ENCODE measurements around the gene GPANK1. TPM values are rescaled to one million over a fixed set of nuclear protein-coding genes. Genes with fewer than 3 reads are reported as not detected.

GPANK1 gene
- total and polyA plus RNA-seq, 4 donors = 12.7 to 16.6 (median 14.5) TPM

GRCh38 chr6:31677955-31678354 is 13.2 kb upstream of the GPANK1 start:
- H3K4me1 ChIP-seq (ENCODE audit: control insufficient read depth in 5 of 5, insufficient read depth in 5 of 5, low read length in 5 of 5) = peaks cover 0 to 15% (median 4%) of the 10 kb centered on the region in 5 donors
- no peak for ATAC-seq (ENCODE audit: insufficient read depth, low FRiP score)
- no peaks in the 10 kb centered on the region for H3K9me3 ChIP-seq (ENCODE audit: control insufficient read depth in 4 of 4, insufficient read depth in 3 of 4, low read length in 3 of 4)
- no peaks in the 10 kb centered on the region for H3K27me3 ChIP-seq (ENCODE audit: control insufficient read depth in 3 of 3, insufficient read depth in 3 of 3, low read length in 2 of 3)
- no peak overlapping the region for H3K4me3 ChIP-seq
- WGBS, 2 donors = 74% methylated on average over 8 of the region's 8 CpGs
- no peak overlapping the region for H3K27ac ChIP-seq (ENCODE audit: low read depth in 1 of 2, low read length in 1 of 2)
- H3K9ac ChIP-seq (ENCODE audit: insufficient read depth in 1 of 2, low read length in 2 of 2) = no peak overlapping the region
- peaks cover 0 to 7% (median 0%) of the 10 kb centered on the region in 4 donors for H3K36me3 ChIP-seq (ENCODE audit: control insufficient read depth in 4 of 4, insufficient read depth in 4 of 4, low read length in 4 of 4)
- TF ChIP-seq, protein P1, sequence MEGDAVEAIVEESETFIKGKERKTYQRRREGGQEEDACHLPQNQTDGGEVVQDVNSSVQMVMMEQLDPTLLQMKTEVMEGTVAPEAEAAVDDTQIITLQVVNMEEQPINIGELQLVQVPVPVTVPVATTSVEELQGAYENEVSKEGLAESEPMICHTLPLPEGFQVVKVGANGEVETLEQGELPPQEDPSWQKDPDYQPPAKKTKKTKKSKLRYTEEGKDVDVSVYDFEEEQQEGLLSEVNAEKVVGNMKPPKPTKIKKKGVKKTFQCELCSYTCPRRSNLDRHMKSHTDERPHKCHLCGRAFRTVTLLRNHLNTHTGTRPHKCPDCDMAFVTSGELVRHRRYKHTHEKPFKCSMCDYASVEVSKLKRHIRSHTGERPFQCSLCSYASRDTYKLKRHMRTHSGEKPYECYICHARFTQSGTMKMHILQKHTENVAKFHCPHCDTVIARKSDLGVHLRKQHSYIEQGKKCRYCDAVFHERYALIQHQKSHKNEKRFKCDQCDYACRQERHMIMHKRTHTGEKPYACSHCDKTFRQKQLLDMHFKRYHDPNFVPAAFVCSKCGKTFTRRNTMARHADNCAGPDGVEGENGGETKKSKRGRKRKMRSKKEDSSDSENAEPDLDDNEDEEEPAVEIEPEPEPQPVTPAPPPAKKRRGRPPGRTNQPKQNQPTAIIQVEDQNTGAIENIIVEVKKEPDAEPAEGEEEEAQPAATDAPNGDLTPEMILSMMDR (IDR thresholded peaks at IDR 0.05; ENCODE audit: control extremely low read depth, extremely low read depth) = no peak
- DNase-seq = no peak

DNA sequence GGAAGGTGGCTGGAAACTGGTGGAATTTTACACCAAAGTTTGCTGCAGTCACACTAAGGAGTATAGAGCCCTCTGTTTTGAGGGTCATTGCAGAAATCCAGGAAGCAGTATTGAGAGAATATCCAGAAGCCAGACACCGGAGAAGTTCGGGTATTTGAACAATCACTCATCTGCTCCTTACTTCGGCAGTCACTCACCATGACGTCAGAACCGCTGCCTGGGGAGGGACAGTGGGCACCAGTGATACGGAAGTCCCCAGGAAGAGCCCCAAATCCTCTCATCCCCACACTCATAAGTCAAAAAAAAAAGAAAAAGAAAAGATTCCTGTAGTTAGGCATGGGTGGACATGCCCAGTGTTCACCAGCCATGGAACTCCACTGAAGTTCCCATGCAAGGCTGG is 12.1 kb upstream of the GPANK1 start:
- H3K4me1 ChIP-seq (ENCODE audit: control insufficient read depth in 5 of 5, insufficient read depth in 5 of 5, low read length in 5 of 5) = peaks cover 0 to 15% (median 4%) of the 10 kb centered on the region in 5 donors
- WGBS, 2 donors = 83 to 84% methylated on average over 6 of the region's 6 CpGs
- H3K4me3 ChIP-seq = no peak overlapping the region
- H3K27ac ChIP-seq (ENCODE audit: low read depth in 1 of 2, low read length in 1 of 2) = no peak overlapping the region
- TF ChIP-seq, protein P1 (IDR thresholded peaks at IDR 0.05; ENCODE audit: control extremely low read depth, extremely low read depth) = no peak
- no peak for ATAC-seq (ENCODE audit: insufficient read depth, low FRiP score)
- no peaks in the 10 kb centered on the region for H3K27me3 ChIP-seq (ENCODE audit: control insufficient read depth in 3 of 3, insufficient read depth in 3 of 3, low read length in 2 of 3)
- H3K9me3 ChIP-seq (ENCODE audit: control insufficient read depth in 4 of 4, insufficient read depth in 3 of 4, low read length in 3 of 4) = no peaks in the 10 kb centered on the region
- H3K9ac ChIP-seq (ENCODE audit: insufficient read depth in 1 of 2, low read length in 2 of 2) = no peak overlapping the region
- H3K36me3 ChIP-seq (ENCODE audit: control insufficient read depth in 4 of 4, insufficient read depth in 4 of 4, low read length in 4 of 4) = peaks cover 2 to 14% (median 3%) of the 10 kb centered on the region in 4 donors
- DNase-seq = no peak

- H3K9ac ChIP-seq (ENCODE audit: insufficient read depth in 1 of 2, low read length in 2 of 2) = no peak overlapping the region
- H3K4me1 ChIP-seq (ENCODE audit: control insufficient read depth in 5 of 5, insufficient read depth in 5 of 5, low read length in 5 of 5) = peaks cover 0 to 12% (median 4%) of the 10 kb centered on the region in 5 donors
- 84% methylated on average over 4 of the region's 4 CpGs for WGBS, 2 donors
- ATAC-seq (ENCODE audit: insufficient read depth, low FRiP score) = no peak
- H3K27ac ChIP-seq (ENCODE audit: low read depth in 1 of 2, low read length in 1 of 2) = no peak overlapping the region
- H3K4me3 ChIP-seq = no peak overlapping the region
- TF ChIP-seq, protein P1 (IDR thresholded peaks at IDR 0.05; ENCODE audit: control extremely low read depth, extremely low read depth) = no peak
- H3K9me3 ChIP-seq (ENCODE audit: control insufficient read depth in 4 of 4, insufficient read depth in 3 of 4, low read length in 3 of 4) = no peaks in the 10 kb centered on the region
- DNase-seq = no peak
- no peaks in the 10 kb centered on the region for H3K27me3 ChIP-seq (ENCODE audit: control insufficient read depth in 3 of 3, insufficient read depth in 3 of 3, low read length in 2 of 3)
- H3K36me3 ChIP-seq (ENCODE audit: control insufficient read depth in 4 of 4, insufficient read depth in 4 of 4, low read length in 4 of 4) = peaks cover 2 to 19% (median 6%) of the 10 kb centered on the region in 4 donors
Measured at GRCh38 chr6:31676322-31676903, 11.6 kb upstream of the GPANK1 start.

DNA sequence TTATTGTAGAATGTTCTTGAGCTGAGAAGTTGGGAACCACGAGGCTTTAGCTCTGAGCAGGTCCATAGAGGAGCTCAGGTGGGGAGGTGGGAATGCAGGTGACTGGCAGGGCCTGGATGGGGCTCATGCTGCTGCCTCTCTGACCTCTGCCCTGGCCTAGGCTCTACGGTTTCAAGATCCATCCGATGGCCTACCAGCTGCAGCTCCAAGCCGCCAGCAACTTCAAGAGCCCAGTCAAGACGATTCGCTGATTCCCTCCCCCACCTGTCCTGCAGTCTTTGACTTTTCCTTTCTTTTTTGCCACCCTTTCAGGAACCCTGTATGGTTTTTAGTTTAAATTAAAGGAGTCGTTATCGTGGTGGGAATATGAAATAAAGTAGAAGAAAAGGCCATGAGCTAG is 4.9 kb upstream of the GPANK1 start, which contains the start of gene LY6G5B:
Gene LY6G5B (plus strand): TSS at position 301 of the 400 bp plus-strand sequence. CDS start 975 bp downstream, outside the sequence.
- 82 to 92% methylated on average over 8 of the region's 8 CpGs for WGBS, 2 donors
- ATAC-seq (ENCODE audit: insufficient read depth, low FRiP score) = no peak
- peaks cover 19 to 49% (median 40%) of the 10 kb centered on the region in 4 donors for H3K36me3 ChIP-seq (ENCODE audit: control insufficient read depth in 4 of 4, insufficient read depth in 4 of 4, low read length in 4 of 4)

More for the DNA sequence above, 4.9 kb upstream of the GPANK1 start, which contains the start of gene LY6G5B:
- TF ChIP-seq, protein P1 (IDR thresholded peaks at IDR 0.05; ENCODE audit: control extremely low read depth, extremely low read depth) = no peak
- H3K9me3 ChIP-seq (ENCODE audit: control insufficient read depth in 4 of 4, insufficient read depth in 3 of 4, low read length in 3 of 4) = no peaks in the 10 kb centered on the region
- H3K4me1 ChIP-seq (ENCODE audit: control insufficient read depth in 5 of 5, insufficient read depth in 5 of 5, low read length in 5 of 5) = peaks cover 0 to 7% (median 4%) of the 10 kb centered on the region in 5 donors
- no peak within 1 kb of the TSS for H3K4me3 ChIP-seq
- H3K9ac ChIP-seq (ENCODE audit: insufficient read depth in 1 of 2, low read length in 2 of 2) = no peak within 1 kb of the TSS
- H3K27ac ChIP-seq (ENCODE audit: low read depth in 1 of 2, low read length in 1 of 2) = no peak within 1 kb of the TSS
- no peak for DNase-seq
- H3K27me3 ChIP-seq (ENCODE audit: control insufficient read depth in 3 of 3, insufficient read depth in 3 of 3, low read length in 2 of 3) = no peaks in the 10 kb centered on the region

All from lung (tissue), 12 donors.